SU-DHL-6 (cell line): ENCODE measurements around the gene SPRED2.

Experiments
- EZH2phosphoT487 ChIP-seq: fragments of 200-600 bp; sonication (generic), shearing (Covaris generic); conservative IDR thresholded peaks from 2 replicates; pipeline ENCODE4 v1.6.1; 2018; ENCODE audit warnings: mild to moderate bottlenecking, antibody characterized with exemption, low read length, moderate library complexity, mixed read lengths
- TF ChIP-seq, protein P1 (sequence below): fragments of 200-600 bp; sonication (generic); IDR thresholded peaks from one replicate; pipeline ENCODE4 v1.5.1; 2017; ENCODE audit warnings: antibody characterized with exemption, mild to moderate bottlenecking, low read length, moderate library complexity; ENCODE audit not compliant: insufficient read depth, poor library complexity, severe bottlenecking

DNA sequence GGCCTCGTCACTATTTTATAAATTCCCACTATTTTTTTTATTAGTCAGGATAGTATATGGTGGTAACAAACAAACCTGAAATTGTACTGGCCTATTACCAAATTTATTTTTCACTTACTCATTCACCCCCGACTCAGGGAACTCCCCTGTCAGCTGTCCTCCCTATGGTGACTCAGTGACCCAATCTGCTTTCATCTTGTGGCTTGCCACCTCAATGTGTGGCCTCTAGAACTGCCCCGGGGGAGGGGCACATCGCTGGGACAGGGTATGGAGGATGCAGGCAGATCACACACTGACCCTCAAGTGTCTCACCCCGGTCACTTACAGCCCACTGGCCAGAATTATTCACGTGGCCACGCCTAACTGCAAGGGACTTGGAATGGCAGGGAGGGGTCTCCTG is 133.2 kb downstream of the SPRED2 start:
- TF ChIP-seq, protein P1, sequence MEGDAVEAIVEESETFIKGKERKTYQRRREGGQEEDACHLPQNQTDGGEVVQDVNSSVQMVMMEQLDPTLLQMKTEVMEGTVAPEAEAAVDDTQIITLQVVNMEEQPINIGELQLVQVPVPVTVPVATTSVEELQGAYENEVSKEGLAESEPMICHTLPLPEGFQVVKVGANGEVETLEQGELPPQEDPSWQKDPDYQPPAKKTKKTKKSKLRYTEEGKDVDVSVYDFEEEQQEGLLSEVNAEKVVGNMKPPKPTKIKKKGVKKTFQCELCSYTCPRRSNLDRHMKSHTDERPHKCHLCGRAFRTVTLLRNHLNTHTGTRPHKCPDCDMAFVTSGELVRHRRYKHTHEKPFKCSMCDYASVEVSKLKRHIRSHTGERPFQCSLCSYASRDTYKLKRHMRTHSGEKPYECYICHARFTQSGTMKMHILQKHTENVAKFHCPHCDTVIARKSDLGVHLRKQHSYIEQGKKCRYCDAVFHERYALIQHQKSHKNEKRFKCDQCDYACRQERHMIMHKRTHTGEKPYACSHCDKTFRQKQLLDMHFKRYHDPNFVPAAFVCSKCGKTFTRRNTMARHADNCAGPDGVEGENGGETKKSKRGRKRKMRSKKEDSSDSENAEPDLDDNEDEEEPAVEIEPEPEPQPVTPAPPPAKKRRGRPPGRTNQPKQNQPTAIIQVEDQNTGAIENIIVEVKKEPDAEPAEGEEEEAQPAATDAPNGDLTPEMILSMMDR: no peak
- no peak for TF ChIP-seq EZH2phosphoT487
